ENCODE results near the gene TSPO.

The TSPO gene

DNA sequence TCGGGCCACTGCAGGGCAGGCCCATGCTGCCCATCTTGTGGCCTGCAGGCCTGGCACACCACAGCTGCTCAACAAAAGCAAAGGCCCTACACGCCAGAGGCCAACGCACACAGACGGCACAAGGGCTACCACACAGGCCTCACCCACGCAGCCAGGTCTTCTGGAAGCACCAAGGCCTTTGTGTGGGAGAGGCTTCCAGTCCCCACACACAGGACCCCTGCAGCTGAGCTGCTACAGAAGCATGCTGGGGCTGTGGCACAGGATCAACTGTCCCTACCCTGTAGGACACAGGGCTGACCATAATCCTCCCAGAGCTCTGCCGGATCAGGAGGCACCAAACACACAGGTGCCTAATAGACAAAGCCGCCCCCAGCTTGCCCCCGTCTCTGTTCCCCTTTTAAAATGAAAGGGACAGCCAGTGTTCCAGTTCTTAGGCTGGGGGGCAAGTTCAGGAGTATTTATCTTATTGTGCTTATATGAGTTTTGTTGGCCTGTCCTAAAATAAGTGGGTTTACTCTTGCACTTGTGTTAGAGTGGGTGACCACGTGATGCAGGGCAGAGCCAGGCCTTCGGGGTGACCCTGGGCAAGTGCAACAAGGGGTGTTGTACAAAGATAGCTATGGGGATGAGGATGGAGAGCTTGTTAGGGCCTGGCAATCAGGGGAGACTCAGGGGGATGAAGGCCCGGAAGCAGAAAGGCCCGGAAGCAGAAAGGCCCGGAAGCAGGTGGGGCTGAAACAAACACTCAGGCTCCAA, 30.1 kb downstream of the TSPO start:
- no peak for DNase-seq

DNA sequence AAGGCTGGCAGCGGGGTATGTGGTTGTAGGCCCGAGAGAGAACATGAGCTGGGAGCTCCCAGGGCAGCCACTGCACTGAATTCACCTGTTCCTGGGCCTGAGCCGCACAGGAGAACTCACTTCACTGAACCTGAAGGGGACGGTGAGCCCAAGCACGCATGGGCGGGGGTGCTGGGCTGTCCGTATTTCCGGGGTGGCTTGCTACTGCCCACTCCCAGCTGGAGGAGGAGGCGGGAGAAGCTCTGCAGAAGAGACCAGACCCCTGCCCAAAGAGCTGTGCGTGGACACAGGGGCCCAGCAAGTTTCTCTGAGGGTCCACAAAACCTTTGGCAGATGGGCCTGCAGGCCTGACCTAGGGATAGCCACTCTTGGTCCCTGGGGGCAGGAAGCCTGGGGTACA, 30.8 kb downstream of the TSPO start:
- no peak for DNase-seq

DNA sequence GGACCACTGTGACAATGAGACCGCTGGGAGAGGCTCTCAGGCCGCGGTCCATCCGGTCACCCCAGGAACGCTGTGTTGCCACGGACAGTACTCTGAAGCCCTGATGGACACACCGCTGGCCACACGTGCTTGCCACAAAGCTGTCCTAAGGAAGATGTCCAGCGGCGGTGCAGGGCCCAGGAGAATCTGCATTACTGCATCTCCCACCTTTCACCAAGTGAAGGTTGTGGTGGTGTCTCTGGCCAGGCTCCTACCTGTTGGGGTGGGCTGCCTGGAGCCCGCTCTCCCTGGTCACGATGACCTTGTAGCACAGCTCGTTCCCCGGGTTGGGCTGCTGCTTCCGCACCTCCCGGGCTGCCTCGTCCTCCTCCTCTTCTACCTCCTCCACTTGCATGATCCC, 31.4 kb downstream of the TSPO start:
- no peak for DNase-seq

DNA sequence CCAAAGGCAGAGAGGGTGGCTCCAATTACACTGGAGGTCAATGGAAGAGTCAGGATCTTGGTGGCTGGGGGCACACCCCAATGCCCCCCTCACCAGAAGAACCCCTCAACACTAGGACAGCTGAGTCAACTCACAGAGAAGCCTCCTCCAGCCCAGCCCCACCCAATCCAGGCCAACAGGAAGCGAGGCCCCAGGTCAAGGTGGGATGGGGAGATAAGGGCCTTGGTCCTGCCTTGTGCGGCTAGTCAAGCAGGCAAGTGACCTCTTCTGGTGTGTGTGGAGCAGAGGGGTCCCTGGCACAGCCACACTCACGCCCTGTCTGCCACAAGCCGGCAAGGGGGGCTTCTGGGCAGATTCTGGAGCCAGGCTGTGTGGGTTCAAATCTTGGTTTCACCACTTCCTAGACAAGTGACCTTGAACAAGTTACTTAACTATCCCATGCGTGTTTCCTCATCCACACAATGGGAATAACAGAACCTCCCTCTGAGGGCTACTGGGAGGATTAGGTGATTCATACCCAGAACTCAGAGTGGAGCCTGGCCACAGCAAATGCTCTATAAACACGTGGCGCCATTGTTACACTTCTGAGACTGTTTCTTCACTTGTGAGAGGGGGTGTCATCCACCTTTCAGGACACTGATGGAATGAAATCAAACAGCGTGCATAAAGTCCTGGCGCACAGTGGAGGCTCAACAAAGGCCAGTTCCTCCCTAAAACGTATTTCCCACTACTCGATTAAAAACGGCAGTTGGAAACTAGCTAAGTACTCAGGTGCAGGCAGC, 32.3 kb downstream of the TSPO start:
- DNase-seq: no peak

DNA sequence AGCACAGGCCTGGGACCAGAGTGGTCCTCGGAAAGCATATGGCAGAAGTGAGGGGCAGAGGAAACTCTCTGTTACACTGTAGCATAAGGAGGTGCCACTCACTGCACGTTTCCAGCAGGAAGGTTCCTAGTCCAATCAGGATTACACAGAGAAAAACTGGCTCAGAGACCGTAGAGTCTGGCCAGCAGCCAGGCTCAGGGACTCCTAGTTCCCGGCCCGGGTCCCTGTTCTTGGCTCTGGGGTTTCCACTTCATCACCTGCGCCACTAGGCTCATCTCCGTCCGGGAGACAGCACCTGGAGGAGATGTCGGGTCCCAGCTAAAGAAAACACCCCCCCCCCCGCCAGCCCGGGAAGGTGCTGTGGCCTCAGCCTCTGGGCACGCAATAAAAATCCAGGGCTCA, 34.5 kb downstream of the TSPO start:
- no peak for DNase-seq

DNA sequence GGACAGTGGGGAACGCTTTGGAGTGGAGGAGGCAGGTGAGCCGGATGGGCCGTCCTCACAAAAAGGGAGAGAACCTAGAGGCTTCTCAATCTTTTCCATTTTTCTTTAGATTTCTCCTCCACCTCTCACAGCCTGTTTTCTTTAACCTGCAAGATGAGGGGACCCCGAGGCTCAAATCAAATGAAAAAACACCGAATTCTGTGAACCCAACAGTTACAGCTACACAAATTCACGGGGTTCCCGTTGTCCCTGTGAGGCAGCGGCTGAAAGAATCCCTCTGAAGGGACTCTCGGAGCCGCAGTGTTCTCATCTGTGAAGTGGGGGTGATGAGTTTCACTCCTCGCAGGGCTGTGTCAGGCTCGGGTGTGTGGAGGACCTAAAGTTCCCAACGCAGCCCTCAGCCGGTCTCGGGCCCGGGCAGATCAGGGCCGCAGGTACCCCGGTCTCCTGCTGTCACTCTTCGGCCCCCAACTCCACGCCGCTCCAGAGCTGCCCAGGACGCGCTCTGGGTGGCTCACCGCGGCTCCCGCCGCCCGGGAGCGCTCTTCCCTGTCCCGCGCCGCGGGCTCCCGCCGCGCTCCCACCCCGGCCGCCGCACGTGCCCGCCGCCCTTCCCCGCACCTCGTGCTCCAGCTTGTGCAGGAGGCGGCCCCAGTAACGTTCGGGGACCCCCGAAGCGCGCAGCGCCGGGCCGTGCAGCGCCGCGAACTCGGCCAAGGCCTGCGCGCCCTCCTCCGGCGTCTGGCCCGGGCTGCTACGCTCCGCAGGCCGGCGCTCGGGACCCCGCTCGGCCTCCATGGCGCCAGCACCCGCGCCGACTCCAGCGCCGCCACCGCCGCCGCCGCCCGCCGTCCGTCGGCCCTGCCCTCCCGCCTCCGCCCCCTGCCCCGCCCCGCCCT, 35.2 kb downstream of the TSPO start, which contains the start of gene TTLL12:
TSS of gene TTLL12 (minus strand) at position 863 of the 899 bp plus-strand sequence. CDS start at position 798, 65 bp downstream.
- DNase-seq: peak; percentile 67

- peak; percentile 98 for DNase-seq
Observed at GRCh38 chr22:43187171-43188099, 36.1 kb downstream of the TSPO start.

- no peak for DNase-seq
Observed at GRCh38 chr22:43188829-43189545, 37.6 kb downstream of the TSPO start.

- DNase-seq: no peak
Observed at GRCh38 chr22:43191831-43192230, 40.5 kb downstream of the TSPO start.

GRCh38 chr22:43197271-43197941, 46.0 kb downstream of the TSPO start:
- DNase-seq: no peak

DNA sequence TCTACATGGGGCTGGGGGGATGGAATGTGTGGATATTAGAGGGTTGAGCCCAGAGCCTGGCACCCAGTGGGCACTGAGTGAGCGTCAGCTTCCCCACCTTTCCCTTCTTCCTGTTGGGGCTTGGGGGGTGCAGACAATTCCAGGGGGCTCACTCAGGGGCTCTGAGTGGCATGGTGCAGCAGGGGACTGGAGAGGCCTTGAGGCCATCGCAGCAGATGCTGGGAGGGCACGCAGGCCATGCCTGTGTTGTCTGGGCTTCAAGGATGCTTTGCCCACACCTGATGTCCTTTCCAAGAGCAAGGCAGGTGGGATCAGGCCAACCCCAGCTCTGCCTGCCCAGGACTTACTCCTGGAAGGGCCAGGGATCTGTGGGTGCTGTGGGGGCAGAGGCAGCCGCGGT, 46.8 kb downstream of the TSPO start:
- DNase-seq: no peak

DNA sequence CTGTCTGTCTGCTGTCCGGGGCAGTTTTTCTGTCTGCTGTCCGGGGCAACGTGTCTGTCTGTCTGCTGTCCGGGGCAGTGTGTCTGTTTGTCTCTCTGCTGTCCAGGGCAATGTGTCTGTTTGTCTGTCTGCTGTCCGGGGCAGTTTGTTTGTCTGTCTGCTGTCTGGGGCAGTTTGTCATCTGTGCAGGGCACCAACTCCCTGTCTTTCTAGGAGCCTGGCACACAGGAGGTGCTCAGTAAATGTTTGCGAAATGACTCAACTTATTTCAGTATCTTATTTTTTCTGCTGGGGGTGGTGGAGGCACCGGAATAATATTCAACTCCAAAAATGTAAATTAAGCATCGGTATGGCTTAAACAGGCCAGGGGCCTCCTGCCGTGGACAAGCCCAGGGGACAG, 47.6 kb downstream of the TSPO start:
- DNase-seq: no peak

GRCh38 chr22:43199541-43199940, 48.2 kb downstream of the TSPO start:
- DNase-seq: no peak

DNA sequence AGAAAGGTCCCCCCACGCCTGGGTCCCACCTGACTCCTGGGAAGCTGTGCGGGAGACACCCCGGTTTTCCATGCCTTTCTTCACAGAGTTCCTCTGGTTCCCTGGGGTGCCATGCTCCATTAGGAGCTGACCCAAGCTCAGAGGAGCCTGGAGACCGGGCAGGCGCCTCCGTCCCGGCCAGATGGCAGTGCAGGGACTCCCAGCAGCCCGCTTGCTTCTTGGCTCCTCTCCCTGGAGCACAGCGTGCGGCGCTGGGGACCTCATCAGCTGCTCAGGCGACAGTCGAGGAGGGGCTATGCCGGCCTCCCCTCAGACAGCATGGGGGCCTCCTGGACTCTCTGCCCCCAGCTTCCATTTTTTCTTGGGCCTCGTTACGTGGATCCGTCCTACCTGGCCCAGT, 48.7 kb downstream of the TSPO start:
- no peak for DNase-seq

- no peak for DNase-seq
Observed at GRCh38 chr22:43200555-43200954, 49.2 kb downstream of the TSPO start.

DNA sequence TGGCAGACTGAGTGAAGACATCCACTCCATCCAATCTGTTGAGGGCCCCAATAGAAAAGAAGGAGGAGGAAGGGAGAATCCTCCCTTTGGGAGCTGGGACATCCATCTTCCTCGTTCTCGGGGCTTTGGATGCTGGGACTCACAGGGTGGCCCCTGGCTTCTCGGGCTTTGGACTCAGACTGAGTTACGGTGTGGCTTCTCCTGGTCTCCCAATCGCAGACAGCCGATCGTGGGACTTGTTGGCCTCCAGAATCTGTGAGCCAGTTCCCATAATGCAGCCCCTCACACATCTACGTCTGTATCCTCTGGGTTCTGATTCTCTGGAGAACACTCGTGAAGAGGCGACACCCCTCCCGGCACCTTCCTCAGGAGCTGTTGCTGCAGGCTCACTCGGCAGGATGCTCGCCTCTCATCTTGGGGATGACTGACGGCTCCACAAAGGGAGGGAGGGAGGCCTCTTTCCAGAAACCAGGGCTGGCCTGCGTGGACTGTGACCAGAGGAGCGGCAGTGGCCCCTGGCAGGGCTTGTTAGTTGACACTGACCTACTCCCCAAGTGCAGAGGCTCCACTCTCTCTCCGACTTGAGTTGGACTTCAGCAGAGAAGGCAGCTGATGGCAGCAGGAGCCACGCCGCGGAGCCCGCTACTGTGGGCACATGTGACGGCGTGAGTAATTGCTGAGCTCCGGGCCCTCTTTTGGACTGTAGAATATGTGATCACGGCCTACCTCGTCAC, 50.3 kb downstream of the TSPO start:
- DNase-seq: no peak

DNA sequence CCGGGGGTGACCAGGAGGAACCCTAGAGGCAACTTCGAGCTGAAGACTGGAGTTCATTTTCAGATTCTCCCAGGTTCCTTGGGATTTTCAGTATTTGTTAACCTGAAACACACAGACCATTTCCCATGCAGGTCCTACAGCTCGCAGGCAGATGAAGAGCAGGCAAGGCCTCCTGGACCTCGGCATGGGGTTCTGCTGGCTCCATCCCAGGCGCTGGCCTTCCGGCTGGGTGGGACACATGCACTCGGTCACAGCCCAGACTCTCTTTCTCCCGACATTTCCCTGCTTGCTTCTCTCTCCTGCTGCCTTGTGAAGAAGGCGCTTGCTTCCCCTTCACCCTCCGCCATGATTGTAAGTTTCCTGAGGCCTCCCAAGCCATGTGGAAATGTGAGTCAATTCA, 51.0 kb downstream of the TSPO start:
- no peak for DNase-seq

GRCh38 chr22:43202756-43203410, 51.5 kb downstream of the TSPO start:
- DNase-seq: no peak

GRCh38 chr22:43203471-43203981, 52.2 kb downstream of the TSPO start:
- DNase-seq: no peak
